GM12864 (cell line): Measurements from ENCODE around the gene BRPF1.

Source experiments
- DNase-seq: peaks from one replicate; pipeline ENCODE4 v3.0.0-alpha.2; 2011; ENCODE audit warnings: low read depth
- H3K4me3 ChIP-seq: 2 replicates; pipeline ENCODE4 v1.5.1; 2011; ENCODE audit warnings: mild to moderate bottlenecking, low read depth, low read length, control low read depth
- TF ChIP-seq, protein P1 (sequence below): IDR thresholded peaks from 2 replicates; pipeline ENCODE4 v1.5.1; 2011; ENCODE audit warnings: low read depth, mild to moderate bottlenecking, moderate library complexity, low read length, control low read depth, inconsistent platforms; ENCODE audit errors: missing control alignments

BRPF1 gene

GRCh38 chr3:9786209-9786739, 54.7 kb downstream of the BRPF1 start:
- TF ChIP-seq, protein P1, sequence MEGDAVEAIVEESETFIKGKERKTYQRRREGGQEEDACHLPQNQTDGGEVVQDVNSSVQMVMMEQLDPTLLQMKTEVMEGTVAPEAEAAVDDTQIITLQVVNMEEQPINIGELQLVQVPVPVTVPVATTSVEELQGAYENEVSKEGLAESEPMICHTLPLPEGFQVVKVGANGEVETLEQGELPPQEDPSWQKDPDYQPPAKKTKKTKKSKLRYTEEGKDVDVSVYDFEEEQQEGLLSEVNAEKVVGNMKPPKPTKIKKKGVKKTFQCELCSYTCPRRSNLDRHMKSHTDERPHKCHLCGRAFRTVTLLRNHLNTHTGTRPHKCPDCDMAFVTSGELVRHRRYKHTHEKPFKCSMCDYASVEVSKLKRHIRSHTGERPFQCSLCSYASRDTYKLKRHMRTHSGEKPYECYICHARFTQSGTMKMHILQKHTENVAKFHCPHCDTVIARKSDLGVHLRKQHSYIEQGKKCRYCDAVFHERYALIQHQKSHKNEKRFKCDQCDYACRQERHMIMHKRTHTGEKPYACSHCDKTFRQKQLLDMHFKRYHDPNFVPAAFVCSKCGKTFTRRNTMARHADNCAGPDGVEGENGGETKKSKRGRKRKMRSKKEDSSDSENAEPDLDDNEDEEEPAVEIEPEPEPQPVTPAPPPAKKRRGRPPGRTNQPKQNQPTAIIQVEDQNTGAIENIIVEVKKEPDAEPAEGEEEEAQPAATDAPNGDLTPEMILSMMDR, result no peak
- DNase-seq, result no peak
- H3K4me3 ChIP-seq, result no peak overlapping the region

DNA sequence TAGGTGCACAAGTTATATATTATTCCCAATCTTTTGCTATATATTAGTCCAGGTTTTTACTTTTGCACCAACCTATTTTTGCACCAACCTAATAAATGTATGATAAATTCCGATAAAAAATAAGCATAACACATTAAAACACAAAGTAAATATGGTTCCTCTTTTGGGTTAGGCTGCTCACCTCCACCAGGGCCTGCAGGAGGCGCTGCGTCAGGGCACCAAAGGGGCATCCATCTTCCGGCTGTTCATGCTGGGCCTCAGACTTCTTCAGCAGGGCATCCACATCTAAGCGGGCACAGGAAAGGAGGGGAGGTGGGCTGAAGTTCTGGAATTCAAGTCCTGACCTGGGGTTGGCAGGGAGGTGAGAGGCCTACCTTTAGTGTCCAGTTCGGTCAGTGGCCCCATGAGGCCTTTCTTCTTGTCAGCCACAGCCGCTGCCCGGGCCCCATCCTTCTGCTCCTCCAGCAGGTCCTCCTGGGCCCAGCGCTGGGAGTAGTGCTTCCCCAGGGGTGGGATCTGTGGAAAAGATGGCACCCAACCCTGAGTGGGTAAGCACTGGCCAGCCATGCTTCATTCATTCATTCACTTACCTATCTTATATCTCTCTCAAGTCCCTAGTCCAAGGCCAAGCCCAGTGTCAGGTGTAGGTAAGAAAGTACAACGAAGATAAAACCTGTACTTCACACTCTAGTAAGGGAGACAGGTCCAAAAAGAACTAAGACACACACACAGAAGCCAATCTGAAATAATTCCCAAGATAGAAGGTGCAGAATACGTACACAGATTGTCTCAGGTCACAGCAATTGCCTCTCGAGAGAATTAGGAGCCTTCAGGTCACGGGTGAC, 55.5 kb downstream of the BRPF1 start:
- TF ChIP-seq, protein P1, result peak; percentile 59
- DNase-seq, result no peak
- no peak overlapping the region for H3K4me3 ChIP-seq

- no peak for DNase-seq
- H3K4me3 ChIP-seq, result no peak overlapping the region
- TF ChIP-seq, protein P1, result no peak
These were observed 56.2 kb downstream of the BRPF1 start for GRCh38 chr3:9787714-9788113.

- DNase-seq, result no peak
- TF ChIP-seq, protein P1, result no peak
- H3K4me3 ChIP-seq, result peak overlapping the region; percentile 64
These were observed 59.6 kb downstream of the BRPF1 start for GRCh38 chr3:9791127-9791526.

DNA sequence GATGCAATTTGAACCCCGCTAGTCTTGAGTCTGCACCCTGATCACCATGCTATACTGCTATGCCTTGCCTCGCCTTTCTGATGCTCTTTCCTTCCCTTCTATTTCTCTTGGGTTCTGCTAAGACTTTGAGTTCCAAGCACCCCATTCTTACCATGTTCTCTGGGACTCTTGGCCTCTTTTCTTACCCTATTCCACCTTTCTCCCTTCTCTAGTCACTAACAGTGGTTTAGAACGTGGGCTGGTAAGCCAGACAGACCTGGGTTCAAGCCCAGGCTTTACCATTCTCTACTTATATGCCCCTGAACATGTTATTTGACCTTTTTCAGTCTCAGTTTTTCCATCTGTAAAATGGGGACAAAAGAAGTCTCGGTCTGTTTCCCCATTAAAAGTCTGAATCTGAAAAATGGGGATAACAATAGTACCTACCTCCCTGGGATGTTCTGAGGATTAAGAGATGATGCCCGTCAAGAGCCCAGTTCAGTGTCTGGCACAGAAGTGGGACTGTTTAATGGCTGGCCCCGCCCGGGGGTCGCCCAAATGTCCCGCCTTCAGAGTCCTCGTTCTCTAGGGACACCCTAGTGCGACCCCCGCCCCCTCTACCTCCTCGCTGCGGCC, 60.4 kb downstream of the BRPF1 start:
- TF ChIP-seq, protein P1, result no peak
- DNase-seq, result no peak
- H3K4me3 ChIP-seq, result peak overlapping the region; percentile 64

DNA sequence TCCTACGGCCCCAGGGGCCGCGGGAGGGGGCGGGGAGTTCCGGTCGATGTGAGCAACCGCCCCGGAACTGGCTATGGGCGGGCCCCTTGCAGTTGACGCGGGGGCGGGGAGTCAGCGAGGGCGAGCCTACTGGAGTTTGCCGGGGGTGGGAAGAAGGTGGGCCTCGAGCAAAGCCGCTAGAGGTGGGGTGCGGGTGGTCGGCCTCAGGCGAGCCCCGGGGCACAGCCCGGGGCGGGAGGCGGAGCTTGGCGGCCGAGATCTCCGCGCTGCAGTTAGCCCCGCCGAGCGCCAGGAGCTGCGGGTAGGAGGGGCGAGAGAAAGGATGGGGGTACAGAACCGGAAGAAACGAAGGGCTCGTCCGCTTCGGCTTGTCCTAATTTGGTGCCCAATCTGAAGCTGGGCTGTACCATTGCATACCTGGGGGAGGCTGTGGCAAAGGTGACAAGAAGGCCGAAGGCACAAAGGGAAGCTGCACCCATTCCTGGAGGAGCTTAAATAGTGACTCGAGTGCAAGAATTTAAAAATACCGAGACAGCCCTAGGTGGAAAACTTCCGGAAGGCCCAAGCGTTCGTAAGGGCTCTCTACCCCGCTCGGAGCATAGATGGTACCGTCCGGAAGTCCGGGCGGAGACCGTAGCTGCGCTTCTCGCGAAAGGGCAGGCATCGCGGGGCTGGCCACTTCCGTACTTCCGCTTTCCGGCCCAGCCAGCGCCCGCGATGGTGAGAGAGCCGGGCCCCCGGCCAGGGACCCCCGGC, 61.0 kb downstream of the BRPF1 start, which contains the start of the genes ARPC4 and TADA3:
Gene ARPC4, plus strand, starts transcription at position 678 of the 756 bp plus-strand sequence. Its CDS starts 40 bp downstream, at position 718.
Gene TADA3, minus strand, starts transcription at position 69 of the 756 bp plus-strand sequence. CDS start 1,007 bp downstream, outside the sequence.
- DNase-seq, result peak; percentile 93
- TF ChIP-seq, protein P1, result peak; percentile 25
- H3K4me3 ChIP-seq, result peak within 1 kb of the TSS; percentile 64
